ENCODE results near the gene RUNX1. TPM values are rescaled to one million over a fixed set of nuclear protein-coding genes. Genes with fewer than 3 reads are reported as not detected.

The RUNX1 gene
- total RNA-seq, 3 donors from 2014 or later, result 24.8 to 165 (median 127) TPM

DNA sequence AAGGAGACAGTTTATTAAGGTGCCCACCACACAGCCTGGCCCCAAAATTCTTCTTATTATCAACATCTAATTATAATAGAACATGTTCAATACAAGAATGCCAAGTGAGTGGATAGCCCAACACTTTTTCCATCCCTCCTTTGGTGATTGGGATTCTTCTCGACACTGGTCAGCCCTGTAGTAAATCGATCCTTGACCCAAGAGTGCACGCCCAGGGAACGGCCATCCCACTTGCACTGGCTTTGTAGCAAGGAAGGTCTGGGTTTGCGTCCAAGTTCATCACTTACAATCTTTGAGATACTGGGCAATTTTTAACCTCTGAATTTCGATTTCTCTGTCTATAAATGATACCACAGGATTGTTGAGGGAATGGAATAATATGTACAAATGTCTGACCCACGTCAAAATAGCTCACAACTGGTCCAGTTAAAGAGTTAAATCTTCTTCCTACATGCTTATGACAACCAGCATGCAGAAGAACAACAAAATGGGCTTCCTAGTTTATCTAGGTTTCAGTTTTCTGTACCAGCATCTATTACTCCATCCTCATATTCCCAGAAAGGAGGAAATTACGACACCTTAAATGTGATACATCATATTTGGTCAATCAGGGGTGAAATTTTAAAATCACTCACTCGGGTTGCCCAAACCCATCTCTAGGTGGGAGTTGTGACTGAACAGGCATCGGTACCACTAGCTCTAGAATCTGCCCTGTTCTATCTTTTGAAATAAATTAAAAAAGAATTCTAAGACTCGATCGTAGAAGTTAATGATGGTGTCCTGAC lies 218.5 kb downstream of the RUNX1 start:
- Histone ChIP-seq H3K27ac (peak overlapping the region in 1 of 2 donors; percentile 51), H3K36me3 (no peaks in the 10 kb centered on the region), H3K27me3 (no peaks in the 10 kb centered on the region), H3K4me1 (peaks cover 6 to 8% of the 10 kb centered on the region in 2 donors), H3K4me3 (no peak overlapping the region), H3K9me3 (no peaks in the 10 kb centered on the region)
- TF ChIP-seq, protein P1, sequence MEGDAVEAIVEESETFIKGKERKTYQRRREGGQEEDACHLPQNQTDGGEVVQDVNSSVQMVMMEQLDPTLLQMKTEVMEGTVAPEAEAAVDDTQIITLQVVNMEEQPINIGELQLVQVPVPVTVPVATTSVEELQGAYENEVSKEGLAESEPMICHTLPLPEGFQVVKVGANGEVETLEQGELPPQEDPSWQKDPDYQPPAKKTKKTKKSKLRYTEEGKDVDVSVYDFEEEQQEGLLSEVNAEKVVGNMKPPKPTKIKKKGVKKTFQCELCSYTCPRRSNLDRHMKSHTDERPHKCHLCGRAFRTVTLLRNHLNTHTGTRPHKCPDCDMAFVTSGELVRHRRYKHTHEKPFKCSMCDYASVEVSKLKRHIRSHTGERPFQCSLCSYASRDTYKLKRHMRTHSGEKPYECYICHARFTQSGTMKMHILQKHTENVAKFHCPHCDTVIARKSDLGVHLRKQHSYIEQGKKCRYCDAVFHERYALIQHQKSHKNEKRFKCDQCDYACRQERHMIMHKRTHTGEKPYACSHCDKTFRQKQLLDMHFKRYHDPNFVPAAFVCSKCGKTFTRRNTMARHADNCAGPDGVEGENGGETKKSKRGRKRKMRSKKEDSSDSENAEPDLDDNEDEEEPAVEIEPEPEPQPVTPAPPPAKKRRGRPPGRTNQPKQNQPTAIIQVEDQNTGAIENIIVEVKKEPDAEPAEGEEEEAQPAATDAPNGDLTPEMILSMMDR (IDR thresholded peaks at IDR 0.05), result no peak
- TF ChIP-seq POLR2A (IDR thresholded peaks at IDR 0.05) (no peak), POLR2AphosphoS5 (IDR thresholded peaks at IDR 0.05) (no peak)
- intact Hi-C loops (cut with DNase I; ENCODE audit: low total_unique reads), result no loop called here
- DNase-seq (ENCODE audit: low spot score in 2 of 2), result no peak

DNA sequence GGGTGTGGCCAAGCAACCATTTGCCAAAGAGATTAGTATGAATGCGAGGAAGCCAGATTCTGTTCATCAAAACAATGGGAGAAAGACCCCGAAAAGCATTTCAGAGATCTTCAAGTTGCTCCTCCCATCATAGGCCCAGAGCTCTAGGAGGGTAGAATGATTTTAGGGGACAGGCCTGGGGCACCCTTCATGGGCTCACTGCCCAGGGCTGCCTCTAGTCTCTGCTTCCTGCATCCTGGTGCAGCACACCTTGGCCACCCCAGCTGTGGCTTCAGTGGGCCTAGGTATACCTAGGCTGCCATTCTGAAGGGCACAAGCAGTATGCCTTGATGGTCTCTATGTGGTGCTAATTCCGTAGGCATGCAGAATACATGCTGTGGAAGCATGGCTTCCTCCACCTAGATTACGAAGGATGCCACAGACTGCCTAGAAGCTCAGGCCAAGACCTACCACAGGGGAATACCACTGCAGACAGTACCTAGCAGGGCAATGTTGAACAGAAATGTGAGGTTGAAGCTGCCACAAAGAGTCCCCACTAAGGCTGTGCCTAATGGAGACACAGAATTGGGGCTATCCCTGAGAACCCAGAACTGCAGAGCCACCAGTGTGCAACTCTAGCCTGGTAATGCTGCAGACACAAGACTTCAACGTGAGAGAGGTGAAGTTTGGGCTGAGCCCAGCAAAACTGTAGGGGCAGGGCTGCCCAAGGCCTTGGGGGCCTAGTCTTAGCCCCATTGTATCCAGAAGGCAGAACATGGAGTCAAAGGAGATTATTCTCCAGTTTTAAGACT lies 221.5 kb downstream of the RUNX1 start:
- Histone ChIP-seq H3K9me3 (no peaks in the 10 kb centered on the region), H3K4me3 (no peak overlapping the region), H3K4me1 (no peaks in the 10 kb centered on the region), H3K36me3 (no peaks in the 10 kb centered on the region), H3K27me3 (no peaks in the 10 kb centered on the region), H3K27ac (peak overlapping the region in 1 of 2 donors; percentile 64)
- TF ChIP-seq POLR2AphosphoS5 (IDR thresholded peaks at IDR 0.05), result no peak
- TF ChIP-seq, protein P1 (IDR thresholded peaks at IDR 0.05), result no peak
- no peak for TF ChIP-seq POLR2A (IDR thresholded peaks at IDR 0.05)
- intact Hi-C loops (cut with DNase I; ENCODE audit: low total_unique reads), result no loop called here
- no peak for DNase-seq (ENCODE audit: low spot score in 2 of 2)

DNA sequence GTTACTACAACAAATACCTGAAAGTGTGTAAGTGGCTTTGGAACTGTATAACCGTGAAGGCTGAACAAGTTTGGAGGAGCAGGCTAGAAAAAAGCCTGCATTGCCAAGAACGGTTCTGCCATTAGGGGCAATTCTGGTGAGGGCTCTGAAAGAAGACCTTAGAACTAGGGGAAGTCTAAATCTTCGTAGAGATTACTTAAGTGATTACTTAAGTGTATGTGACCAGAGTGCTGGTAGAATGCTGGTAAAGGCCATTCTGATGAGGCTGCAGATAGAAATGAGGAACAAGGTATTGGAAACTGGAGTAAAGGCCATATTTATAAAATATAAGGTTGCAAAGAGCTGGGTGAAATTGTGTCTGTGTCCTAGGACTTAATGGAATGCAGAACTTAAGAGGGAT lies 222.3 kb downstream of the RUNX1 start:
- DNase-seq (ENCODE audit: low spot score in 2 of 2), result no peak
- no peak overlapping the region for H3K4me3 ChIP-seq
- H3K27ac ChIP-seq, result no peak overlapping the region
- no peaks in the 10 kb centered on the region for H3K4me1 ChIP-seq
- H3K9me3 ChIP-seq, result no peaks in the 10 kb centered on the region
- intact Hi-C loops (cut with DNase I; ENCODE audit: low total_unique reads), result no loop called here
- no peaks in the 10 kb centered on the region for H3K36me3 ChIP-seq
- TF ChIP-seq POLR2AphosphoS5 (IDR thresholded peaks at IDR 0.05), result no peak
- TF ChIP-seq, protein P1 (IDR thresholded peaks at IDR 0.05), result no peak
- TF ChIP-seq POLR2A (IDR thresholded peaks at IDR 0.05), result no peak
- H3K27me3 ChIP-seq, result no peaks in the 10 kb centered on the region

DNA sequence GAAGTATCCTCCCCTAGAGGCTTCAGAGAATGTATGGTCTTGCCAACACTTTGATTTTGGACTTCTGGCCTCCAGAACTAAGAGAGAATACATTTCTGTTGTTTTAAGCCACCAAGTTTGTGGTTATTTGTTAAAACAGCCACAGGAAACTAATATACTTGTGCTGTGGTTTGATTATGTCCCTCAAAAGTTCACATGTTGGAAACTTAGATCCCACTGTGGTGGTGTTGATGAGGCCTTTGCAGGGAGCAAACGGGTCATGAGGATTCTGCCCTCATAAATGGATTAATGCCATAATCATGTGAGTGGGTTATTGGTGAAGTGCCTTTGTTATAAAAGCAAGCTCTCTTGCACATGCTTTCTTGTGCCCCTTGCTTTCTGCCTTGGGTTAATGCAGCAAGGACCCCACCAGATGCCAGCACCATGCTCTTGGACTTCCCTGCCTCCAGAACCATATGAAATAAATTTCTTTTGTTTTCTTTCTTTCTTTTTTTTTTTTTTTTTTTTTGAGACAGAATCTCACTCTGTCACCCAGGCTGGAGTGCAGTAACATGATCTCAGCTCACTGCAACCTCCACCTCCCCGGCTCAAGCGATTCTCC lies 223.1 kb downstream of the RUNX1 start:
- intact Hi-C loops (cut with DNase I; ENCODE audit: low total_unique reads), result no loop called here
- Histone ChIP-seq H3K27ac (peak overlapping the region; percentile 59 to 60), H3K27me3 (no peaks in the 10 kb centered on the region), H3K4me3 (no peak overlapping the region), H3K9me3 (no peaks in the 10 kb centered on the region), H3K4me1 (no peaks in the 10 kb centered on the region), H3K36me3 (no peaks in the 10 kb centered on the region)
- TF ChIP-seq POLR2AphosphoS5 (IDR thresholded peaks at IDR 0.05) (no peak), POLR2A (IDR thresholded peaks at IDR 0.05) (no peak)
- TF ChIP-seq, protein P1 (IDR thresholded peaks at IDR 0.05), result no peak
- no peak for DNase-seq (ENCODE audit: low spot score in 2 of 2)
